DND-41 (cell line): ENCODE results near the gene ITGA8.

Experiments used
- EZH2 ChIP-seq: IDR thresholded peaks from 3 replicates; pipeline ENCODE4 v1.6.1; 2012; ENCODE audit warnings: borderline replicate concordance, low read depth, mild to moderate bottlenecking, moderate library complexity, low read length, inconsistent platforms; ENCODE audit not compliant: severe bottlenecking
- TF ChIP-seq, protein P1 (sequence below): IDR thresholded peaks from 2 replicates; pipeline ENCODE4 v1.5.1; 2012; ENCODE audit warnings: borderline replicate concordance, low read length, moderate library complexity, mild to moderate bottlenecking; ENCODE audit not compliant: poor library complexity, severe bottlenecking; ENCODE audit errors: extremely low read depth

DNA sequence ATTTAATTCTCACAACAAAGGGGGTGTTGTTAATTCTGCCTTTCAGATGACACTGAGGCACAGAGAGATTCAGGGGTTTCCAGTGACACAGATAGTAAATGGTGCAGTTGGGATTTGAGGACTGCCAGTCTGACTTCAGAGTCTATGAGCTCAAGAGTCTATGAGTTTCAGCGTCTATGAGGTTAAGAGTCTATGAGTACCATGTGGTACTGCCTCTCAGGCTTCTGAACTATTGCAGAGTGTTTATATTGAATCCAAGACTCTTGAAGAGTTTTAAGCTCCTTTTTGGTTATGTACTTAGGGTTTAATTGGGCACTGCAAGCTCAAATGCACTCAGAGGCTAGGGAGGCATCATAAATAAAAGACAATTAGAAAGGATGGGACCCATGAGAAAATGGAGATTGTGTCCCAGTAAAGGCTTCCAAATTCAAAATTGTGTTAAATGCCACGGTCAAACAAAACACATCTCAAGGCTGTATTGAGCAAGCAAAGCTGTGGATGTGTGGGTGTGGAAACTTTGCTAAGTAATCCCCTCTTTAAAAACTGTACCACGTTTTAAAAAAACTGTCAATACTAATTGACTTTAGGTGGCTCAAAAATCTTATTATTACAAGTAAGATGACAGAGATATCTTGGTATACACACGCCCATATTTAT, 224.7 kb downstream of the ITGA8 start:
- TF ChIP-seq, protein P1, sequence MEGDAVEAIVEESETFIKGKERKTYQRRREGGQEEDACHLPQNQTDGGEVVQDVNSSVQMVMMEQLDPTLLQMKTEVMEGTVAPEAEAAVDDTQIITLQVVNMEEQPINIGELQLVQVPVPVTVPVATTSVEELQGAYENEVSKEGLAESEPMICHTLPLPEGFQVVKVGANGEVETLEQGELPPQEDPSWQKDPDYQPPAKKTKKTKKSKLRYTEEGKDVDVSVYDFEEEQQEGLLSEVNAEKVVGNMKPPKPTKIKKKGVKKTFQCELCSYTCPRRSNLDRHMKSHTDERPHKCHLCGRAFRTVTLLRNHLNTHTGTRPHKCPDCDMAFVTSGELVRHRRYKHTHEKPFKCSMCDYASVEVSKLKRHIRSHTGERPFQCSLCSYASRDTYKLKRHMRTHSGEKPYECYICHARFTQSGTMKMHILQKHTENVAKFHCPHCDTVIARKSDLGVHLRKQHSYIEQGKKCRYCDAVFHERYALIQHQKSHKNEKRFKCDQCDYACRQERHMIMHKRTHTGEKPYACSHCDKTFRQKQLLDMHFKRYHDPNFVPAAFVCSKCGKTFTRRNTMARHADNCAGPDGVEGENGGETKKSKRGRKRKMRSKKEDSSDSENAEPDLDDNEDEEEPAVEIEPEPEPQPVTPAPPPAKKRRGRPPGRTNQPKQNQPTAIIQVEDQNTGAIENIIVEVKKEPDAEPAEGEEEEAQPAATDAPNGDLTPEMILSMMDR = no peak
- TF ChIP-seq EZH2 = no peak
